HCT116 (cell line): ENCODE data around the gene COL28A1. TPM values are rescaled to one million over a fixed set of nuclear protein-coding genes. Genes with fewer than 3 reads are reported as not detected.

Experiments used
- ATAC-seq: fragments of 200-7000 bp; cut with Tn5 transposase; 2 replicates; pipeline ENCODE4 v1.9.1; 2020; ENCODE audit warnings: mild to moderate bottlenecking, moderate library complexity
- BruUV-seq: library from RNA; stranded (reverse); fragments of 400-500 nt; replicated peaks from 2 replicates; lab custom pipeline; 2021; lab: Mats Ljungman, UMichigan
- CTCF ChIA-PET: fragments of 300-600 bp; sonication (Branson Sonifier 250); formaldehyde crosslinking; loops from one replicate; lab custom pipeline; 2021; ENCODE audit warnings: antibody characterized with exemption; lab: Charles Lee
- POLR2A ChIA-PET: fragments of 300-600, 350-600 bp; sonication (Branson Sonifier 250); formaldehyde crosslinking; loops from one replicate; lab custom pipeline; 2021; ENCODE audit warnings: antibody characterized with exemption; lab: Charles Lee
- RAD21 ChIA-PET, 2 experiments: fragments of 300-600 bp; sonication (Branson Sonifier 250); formaldehyde crosslinking; loops; one replicate each; lab custom pipeline; 2023; ENCODE audit warnings: low total read pairs in 2 of 2; ENCODE audit not compliant: uncharacterized antibody in 2 of 2, unreplicated experiment in 2 of 2, low non-redundant PET in 1 of 2; lab: Charles Lee
- DNase-seq: peaks from one replicate; pipeline ENCODE4 v3.0.0-alpha.2; 2010; ENCODE audit warnings: low read depth, low spot score
- H2AFZ ChIP-seq: fragments of 200-600 bp; shearing (Covaris generic), sonication (generic); 2 replicates; pipeline ENCODE4 v1.6.1; 2017; ENCODE audit warnings: low read depth, mixed run types, mixed read lengths, antibody characterized with exemption, low read length; ENCODE audit not compliant: poor library complexity, severe bottlenecking
- H3K27ac ChIP-seq: 2 replicates; pipeline ENCODE4 v1.5.1; 2012; ENCODE audit warnings: low read depth, low read length
- H3K27me3 ChIP-seq: fragments of 200-600 bp; sonication (generic); 2 replicates; pipeline ENCODE4 v1.6.1; 2016; ENCODE audit warnings: mixed run types, low read length, mixed read lengths; ENCODE audit not compliant: insufficient read depth
- H3K36me3 ChIP-seq, 2 experiments: fragments of 200-500 bp in 1 of 2; fragments of 200-600 bp in 1 of 2; sonication (Bioruptor generic) in 1 of 2; sonication (generic) in 1 of 2; 2 replicates each; pipeline versions ENCODE4 v1.5.1 to v1.6.1; 2014 to 2016; ENCODE audit warnings: low read length in 2 of 2, inconsistent platforms in 1 of 2, mixed read lengths in 1 of 2, mixed run types in 1 of 2; ENCODE audit not compliant: insufficient read depth in 2 of 2, control insufficient read depth in 1 of 2
- H3K4me1 ChIP-seq, 2 experiments: fragments of 200-600 bp in 1 of 2; sonication (generic) in 1 of 2; 2 replicates each; pipeline versions ENCODE4 v1.5.1 to v1.6.1; 2012 to 2017; ENCODE audit warnings: low read length in 2 of 2, inconsistent platforms in 1 of 2, mild to moderate bottlenecking in 1 of 2, mixed read lengths in 1 of 2, mixed run types in 1 of 2, moderate library complexity in 1 of 2; ENCODE audit not compliant: insufficient read depth in 2 of 2, control insufficient read depth in 1 of 2
- H3K4me2 ChIP-seq: fragments of 200-600 bp; sonication (generic); 2 replicates; pipeline ENCODE4 v1.6.1; 2017; ENCODE audit warnings: mixed run types, low read length, mixed read lengths
- H3K4me3 ChIP-seq, 2 experiments: fragments of 200-600 bp in 1 of 2; sonication (generic) in 1 of 2; replicated peaks in 1 of 2; 2 replicates each; pipeline ENCODE4 v1.5.1; 2011 to 2016; ENCODE audit warnings: low read length in 2 of 2, control low read depth in 1 of 2, low read depth in 1 of 2, mild to moderate bottlenecking in 1 of 2, mixed read lengths in 1 of 2, mixed run types in 1 of 2
- H3K79me2 ChIP-seq: fragments of 200-600 bp; sonication (generic); 2 replicates; pipeline ENCODE4 v1.6.1; 2017; ENCODE audit warnings: mild to moderate bottlenecking, mixed run types, low read length, moderate library complexity, mixed read lengths; ENCODE audit not compliant: insufficient read depth
- H3K9ac ChIP-seq: fragments of 200-600 bp; sonication (generic); 2 replicates; pipeline ENCODE4 v1.6.1; 2016; ENCODE audit warnings: low read length, mixed read lengths
- H3K9me2 ChIP-seq: fragments of 200-600 bp; sonication (generic), shearing (Covaris generic); 2 replicates; pipeline ENCODE4 v1.6.1; 2017; ENCODE audit warnings: mixed run types, mild to moderate bottlenecking, moderate library complexity; ENCODE audit not compliant: insufficient read depth
- H3K9me3 ChIP-seq, 2 experiments: fragments of 200-500 bp in 1 of 2; fragments of 200-600 bp in 1 of 2; sonication (Bioruptor generic) in 1 of 2; sonication (generic) in 1 of 2; 2 replicates each; pipeline ENCODE4 v1.6.1; 2014 to 2017; ENCODE audit warnings: low read length in 2 of 2, mixed read lengths in 2 of 2, inconsistent platforms in 1 of 2, low read depth in 1 of 2, mild to moderate bottlenecking in 1 of 2, mixed run types in 1 of 2, moderate library complexity in 1 of 2; ENCODE audit not compliant: control insufficient read depth in 1 of 2, insufficient read depth in 1 of 2
- H4K20me1 ChIP-seq: fragments of 200-600 bp; sonication (generic), shearing (Covaris generic); 2 replicates; pipeline ENCODE4 v1.6.1; 2017; ENCODE audit warnings: mixed run types, mild to moderate bottlenecking, moderate library complexity; ENCODE audit not compliant: insufficient read depth
- CBX3 ChIP-seq: IDR thresholded peaks from 2 replicates; pipeline ENCODE4 v1.6.1; 2012; ENCODE audit warnings: low read depth
- EGR1 ChIP-seq: IDR thresholded peaks from 2 replicates; pipeline ENCODE4 v1.6.1; 2012; ENCODE audit warnings: low read depth
- EZH2phosphoT487 ChIP-seq: fragments of 200-600 bp; IDR thresholded peaks from 2 replicates; pipeline ENCODE4 v1.6.1; 2018; ENCODE audit warnings: antibody characterized with exemption, borderline replicate concordance
- FOSL1 ChIP-seq: IDR thresholded peaks from 2 replicates; pipeline ENCODE4 v1.6.1; 2012; ENCODE audit warnings: low read depth
- JUND ChIP-seq: IDR thresholded peaks from 2 replicates; pipeline ENCODE4 v1.6.1; 2012
- RAD21 ChIP-seq: IDR thresholded peaks from 2 replicates; pipeline ENCODE4 v1.6.1; 2012; ENCODE audit warnings: low read depth, mild to moderate bottlenecking
- intact Hi-C: fragments of 100-400 bp; cut with micrococcal nuclease; formaldehyde crosslinking; loops from 2 replicates; pipeline ENCODE4 v1.10.0; 2022
- total RNA-seq: library from RNA; stranded (reverse); gene quantifications from one replicate; pipeline ENCODE4 v1.2.1, GENCODE V29; 2021; ENCODE audit not compliant: unreplicated experiment
- TF ChIP-seq, protein P1 (sequence below), 3 experiments: fragments of 200-600 bp in 1 of 3; sonication (generic) in 1 of 3; IDR thresholded peaks in 2 of 3; conservative IDR thresholded peaks in 1 of 3; 2 replicates each; pipeline ENCODE4 v1.5.1; 2012 to 2017; ENCODE audit warnings: low read depth in 2 of 3, low read length in 2 of 3, antibody characterized with exemption in 1 of 3, borderline replicate concordance in 1 of 3, control low read depth in 1 of 3, mild to moderate bottlenecking in 1 of 3, mixed read lengths in 1 of 3, mixed run types in 1 of 3, moderate library complexity in 1 of 3; ENCODE audit not compliant: insufficient read depth in 1 of 3
- TF ChIP-seq, protein P2 (sequence below): IDR thresholded peaks from 2 replicates; pipeline ENCODE4 v1.6.1; 2011; ENCODE audit warnings: mild to moderate bottlenecking, low read length, moderate library complexity; ENCODE audit not compliant: insufficient replicate concordance; ENCODE audit errors: extremely low read depth
- TF ChIP-seq, protein P3 (sequence below): IDR thresholded peaks from 2 replicates; pipeline ENCODE4 v1.6.1; 2012; ENCODE audit warnings: low read depth

COL28A1 gene
- total RNA-seq, 1 experiment from 2014 or later: 0.12 TPM

GRCh38 chr7:7579638-7580037 lies 44.0 kb upstream of the COL28A1 start:
- no peaks in the 10 kb centered on the region for H3K4me1 ChIP-seq
- H2AFZ ChIP-seq: no peak overlapping the region
- ATAC-seq: no peak
- H3K27ac ChIP-seq: no peak overlapping the region
- H3K9me3 ChIP-seq: no peaks in the 10 kb centered on the region
- no peak overlapping the region for H3K4me2 ChIP-seq
- H3K9me2 ChIP-seq: no peaks in the 10 kb centered on the region
- TF ChIP-seq EGR1: no peak
- TF ChIP-seq, protein P1, sequence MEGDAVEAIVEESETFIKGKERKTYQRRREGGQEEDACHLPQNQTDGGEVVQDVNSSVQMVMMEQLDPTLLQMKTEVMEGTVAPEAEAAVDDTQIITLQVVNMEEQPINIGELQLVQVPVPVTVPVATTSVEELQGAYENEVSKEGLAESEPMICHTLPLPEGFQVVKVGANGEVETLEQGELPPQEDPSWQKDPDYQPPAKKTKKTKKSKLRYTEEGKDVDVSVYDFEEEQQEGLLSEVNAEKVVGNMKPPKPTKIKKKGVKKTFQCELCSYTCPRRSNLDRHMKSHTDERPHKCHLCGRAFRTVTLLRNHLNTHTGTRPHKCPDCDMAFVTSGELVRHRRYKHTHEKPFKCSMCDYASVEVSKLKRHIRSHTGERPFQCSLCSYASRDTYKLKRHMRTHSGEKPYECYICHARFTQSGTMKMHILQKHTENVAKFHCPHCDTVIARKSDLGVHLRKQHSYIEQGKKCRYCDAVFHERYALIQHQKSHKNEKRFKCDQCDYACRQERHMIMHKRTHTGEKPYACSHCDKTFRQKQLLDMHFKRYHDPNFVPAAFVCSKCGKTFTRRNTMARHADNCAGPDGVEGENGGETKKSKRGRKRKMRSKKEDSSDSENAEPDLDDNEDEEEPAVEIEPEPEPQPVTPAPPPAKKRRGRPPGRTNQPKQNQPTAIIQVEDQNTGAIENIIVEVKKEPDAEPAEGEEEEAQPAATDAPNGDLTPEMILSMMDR (IDR thresholded peaks at IDR 0.05 in 2 of 3, conservative IDR thresholded peaks at IDR 0.05 in 1 of 3; ENCODE audit: borderline replicate concordance in 1 of 3, insufficient read depth in 1 of 3, low read depth in 2 of 3, low read length in 2 of 3): no peak
- no peak for TF ChIP-seq RAD21
- no peak for TF ChIP-seq JUND
- TF ChIP-seq, protein P2, sequence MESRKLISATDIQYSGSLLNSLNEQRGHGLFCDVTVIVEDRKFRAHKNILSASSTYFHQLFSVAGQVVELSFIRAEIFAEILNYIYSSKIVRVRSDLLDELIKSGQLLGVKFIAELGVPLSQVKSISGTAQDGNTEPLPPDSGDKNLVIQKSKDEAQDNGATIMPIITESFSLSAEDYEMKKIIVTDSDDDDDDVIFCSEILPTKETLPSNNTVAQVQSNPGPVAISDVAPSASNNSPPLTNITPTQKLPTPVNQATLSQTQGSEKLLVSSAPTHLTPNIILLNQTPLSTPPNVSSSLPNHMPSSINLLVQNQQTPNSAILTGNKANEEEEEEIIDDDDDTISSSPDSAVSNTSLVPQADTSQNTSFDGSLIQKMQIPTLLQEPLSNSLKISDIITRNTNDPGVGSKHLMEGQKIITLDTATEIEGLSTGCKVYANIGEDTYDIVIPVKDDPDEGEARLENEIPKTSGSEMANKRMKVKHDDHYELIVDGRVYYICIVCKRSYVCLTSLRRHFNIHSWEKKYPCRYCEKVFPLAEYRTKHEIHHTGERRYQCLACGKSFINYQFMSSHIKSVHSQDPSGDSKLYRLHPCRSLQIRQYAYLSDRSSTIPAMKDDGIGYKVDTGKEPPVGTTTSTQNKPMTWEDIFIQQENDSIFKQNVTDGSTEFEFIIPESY: no peak
- no peak for TF ChIP-seq CBX3
- TF ChIP-seq, protein P3, sequence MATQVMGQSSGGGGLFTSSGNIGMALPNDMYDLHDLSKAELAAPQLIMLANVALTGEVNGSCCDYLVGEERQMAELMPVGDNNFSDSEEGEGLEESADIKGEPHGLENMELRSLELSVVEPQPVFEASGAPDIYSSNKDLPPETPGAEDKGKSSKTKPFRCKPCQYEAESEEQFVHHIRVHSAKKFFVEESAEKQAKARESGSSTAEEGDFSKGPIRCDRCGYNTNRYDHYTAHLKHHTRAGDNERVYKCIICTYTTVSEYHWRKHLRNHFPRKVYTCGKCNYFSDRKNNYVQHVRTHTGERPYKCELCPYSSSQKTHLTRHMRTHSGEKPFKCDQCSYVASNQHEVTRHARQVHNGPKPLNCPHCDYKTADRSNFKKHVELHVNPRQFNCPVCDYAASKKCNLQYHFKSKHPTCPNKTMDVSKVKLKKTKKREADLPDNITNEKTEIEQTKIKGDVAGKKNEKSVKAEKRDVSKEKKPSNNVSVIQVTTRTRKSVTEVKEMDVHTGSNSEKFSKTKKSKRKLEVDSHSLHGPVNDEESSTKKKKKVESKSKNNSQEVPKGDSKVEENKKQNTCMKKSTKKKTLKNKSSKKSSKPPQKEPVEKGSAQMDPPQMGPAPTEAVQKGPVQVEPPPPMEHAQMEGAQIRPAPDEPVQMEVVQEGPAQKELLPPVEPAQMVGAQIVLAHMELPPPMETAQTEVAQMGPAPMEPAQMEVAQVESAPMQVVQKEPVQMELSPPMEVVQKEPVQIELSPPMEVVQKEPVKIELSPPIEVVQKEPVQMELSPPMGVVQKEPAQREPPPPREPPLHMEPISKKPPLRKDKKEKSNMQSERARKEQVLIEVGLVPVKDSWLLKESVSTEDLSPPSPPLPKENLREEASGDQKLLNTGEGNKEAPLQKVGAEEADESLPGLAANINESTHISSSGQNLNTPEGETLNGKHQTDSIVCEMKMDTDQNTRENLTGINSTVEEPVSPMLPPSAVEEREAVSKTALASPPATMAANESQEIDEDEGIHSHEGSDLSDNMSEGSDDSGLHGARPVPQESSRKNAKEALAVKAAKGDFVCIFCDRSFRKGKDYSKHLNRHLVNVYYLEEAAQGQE: no peak
- TF ChIP-seq FOSL1: no peak
- TF ChIP-seq EZH2phosphoT487: no peak
- ChIA-PET RAD21 (no interaction called here), POLR2A (no interaction called here), CTCF (no interaction called here)
- no peaks in the 10 kb centered on the region for H3K36me3 ChIP-seq
- no peak overlapping the region for H3K4me3 ChIP-seq
- no TSS peak for BruUV-seq
- H3K27me3 ChIP-seq: no peaks in the 10 kb centered on the region
- peaks cover 24% of the 10 kb centered on the region; the same call in 1 of the 2 replicates for H3K79me2 ChIP-seq
- intact Hi-C loops: no loop called here
- H3K9ac ChIP-seq: no peak overlapping the region
- DNase-seq: no peak
- H4K20me1 ChIP-seq: no peaks in the 10 kb centered on the region; the same call in 1 of the 2 replicates
